GM11168 (cell line): ENCODE data around the gene CTIF.

ENCODE experiments used
- in situ Hi-C: fragments of 300-500 bp; cut with MboI; formaldehyde crosslinking; loops from one replicate; pipeline ENCODE4 v1.12.0; 2022; ENCODE audit warnings: low sequenced_read_pairs; ENCODE audit not compliant: unreplicated experiment

The CTIF gene

DNA sequence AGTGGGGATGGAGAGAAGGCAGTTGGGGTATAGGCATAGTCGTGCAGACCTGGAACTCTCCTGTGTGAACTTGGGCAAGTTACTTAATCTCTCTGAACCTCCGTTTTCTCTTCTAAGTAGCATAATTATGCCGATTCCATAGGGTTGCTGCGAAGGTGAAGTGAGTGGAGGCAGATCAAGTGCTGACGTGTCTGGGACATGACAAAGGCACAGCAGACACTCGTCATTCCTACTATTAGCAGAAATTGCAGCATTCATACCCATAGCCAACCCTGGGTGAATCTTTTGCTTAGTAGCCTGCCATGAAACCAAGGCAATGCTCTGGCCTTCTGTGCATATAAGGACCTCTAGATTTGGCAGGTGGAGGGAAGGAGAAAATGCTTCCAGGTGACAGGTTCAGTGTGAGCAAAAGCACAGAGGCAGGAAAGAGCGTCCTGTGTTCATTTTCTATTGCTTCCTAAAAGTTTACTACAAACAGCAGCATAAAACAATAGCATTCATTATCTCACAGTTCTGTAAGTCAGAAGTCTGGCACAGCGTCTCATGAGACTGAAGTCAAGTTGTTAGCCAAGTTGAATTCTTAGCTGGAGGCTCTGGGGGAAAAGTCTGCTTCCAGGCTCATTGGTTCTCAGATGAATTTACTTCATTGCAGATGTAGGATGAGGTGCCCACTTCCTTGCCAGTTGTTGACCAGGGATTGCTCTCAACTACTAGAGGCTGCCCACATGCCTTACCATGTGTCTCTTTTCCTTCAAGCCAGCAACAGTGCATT, 77.8 kb downstream of the CTIF start:
- in situ Hi-C loops: no loop called here

GRCh38 chr18:48617844-48618497, 79.1 kb downstream of the CTIF start:
- in situ Hi-C loops: no loop called here

GRCh38 chr18:48619016-48619415, 80.2 kb downstream of the CTIF start:
- in situ Hi-C loops: no loop called here

DNA sequence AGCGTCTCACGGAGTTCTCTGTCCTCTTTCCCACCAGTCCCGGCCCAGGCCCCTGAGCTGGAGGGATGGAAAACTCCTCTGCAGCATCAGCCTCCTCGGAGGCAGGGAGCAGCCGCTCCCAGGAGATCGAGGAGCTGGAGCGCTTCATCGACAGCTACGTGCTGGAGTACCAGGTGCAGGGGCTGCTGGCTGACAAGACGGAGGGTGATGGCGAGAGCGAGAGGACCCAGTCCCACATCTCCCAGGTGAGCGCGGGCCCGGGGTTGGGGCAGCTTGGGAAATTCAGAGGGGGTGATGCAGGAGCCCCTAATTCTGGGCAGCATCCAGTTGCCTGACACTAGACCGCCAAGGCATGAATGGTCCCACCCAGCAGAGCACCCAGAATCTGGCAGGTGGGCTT, 80.7 kb downstream of the CTIF start:
- in situ Hi-C loops: no loop called here

- in situ Hi-C loops: no loop called here
Observed at GRCh38 chr18:48620071-48620470, 81.2 kb downstream of the CTIF start.

- in situ Hi-C loops: no loop called here
Observed at GRCh38 chr18:48621240-48621639, 82.4 kb downstream of the CTIF start.

DNA sequence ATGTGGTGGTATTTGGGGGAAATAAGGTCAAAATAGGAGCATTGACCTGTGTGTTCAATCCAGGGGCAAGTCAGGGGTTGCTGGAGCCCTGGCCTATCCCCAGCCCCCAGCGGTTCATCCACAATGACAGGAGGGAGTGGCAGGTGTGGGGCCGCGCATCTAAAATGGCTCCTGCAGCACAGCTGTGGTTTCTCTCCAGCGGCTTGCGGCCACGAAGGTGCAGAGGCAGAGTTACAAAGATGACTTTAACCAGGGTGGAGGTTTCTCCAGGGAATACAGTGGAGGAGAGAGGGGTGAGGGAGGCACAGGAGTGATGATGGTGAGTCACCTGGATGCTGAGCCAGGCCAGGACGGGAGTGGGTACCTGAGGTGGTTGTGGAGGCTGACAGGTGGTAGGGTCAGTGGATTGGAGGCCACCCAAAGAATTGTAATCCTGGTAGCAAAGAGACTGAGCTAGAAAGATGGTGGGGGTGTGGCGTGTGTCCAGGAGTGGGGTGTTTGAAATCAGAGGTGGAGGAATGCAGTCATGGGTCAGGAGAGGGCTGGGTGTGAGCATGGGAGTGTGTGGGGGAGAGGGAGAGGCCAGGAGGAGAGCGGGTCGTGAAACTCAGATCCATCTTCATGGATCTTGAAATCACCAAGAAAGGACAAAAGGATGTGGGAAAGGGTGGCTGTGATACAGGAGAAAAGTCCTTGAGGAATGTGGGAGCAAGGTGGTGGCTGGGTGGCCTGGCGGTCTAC, 83.2 kb downstream of the CTIF start:
- in situ Hi-C loops: no loop called here

- in situ Hi-C loops: no loop called here
Observed at GRCh38 chr18:48622911-48623431, 84.1 kb downstream of the CTIF start.

- in situ Hi-C loops: no loop called here
Observed at GRCh38 chr18:48623468-48624235, 84.8 kb downstream of the CTIF start.

GRCh38 chr18:48624856-48625255, 86.0 kb downstream of the CTIF start:
- in situ Hi-C loops: no loop called here

DNA sequence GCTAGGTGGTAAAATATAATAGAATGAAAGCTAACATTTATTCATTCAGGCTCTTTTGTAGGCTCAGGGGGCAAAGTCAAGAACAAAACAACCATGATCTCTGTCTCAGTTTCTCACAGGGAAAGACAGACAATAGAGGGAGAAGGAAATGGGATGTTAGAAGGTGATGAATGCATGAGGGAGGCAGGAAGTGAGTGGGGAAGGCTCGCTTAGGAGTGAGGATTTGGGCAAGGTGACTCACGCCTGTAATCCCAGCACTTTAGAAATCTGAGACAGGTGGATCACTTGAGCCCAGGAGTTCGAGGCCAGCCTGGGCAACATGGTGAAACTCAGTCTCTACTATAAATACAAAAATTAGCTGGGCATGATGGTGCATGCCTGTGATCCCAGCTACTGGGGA, 88.4 kb downstream of the CTIF start:
- in situ Hi-C loops: no loop called here

DNA sequence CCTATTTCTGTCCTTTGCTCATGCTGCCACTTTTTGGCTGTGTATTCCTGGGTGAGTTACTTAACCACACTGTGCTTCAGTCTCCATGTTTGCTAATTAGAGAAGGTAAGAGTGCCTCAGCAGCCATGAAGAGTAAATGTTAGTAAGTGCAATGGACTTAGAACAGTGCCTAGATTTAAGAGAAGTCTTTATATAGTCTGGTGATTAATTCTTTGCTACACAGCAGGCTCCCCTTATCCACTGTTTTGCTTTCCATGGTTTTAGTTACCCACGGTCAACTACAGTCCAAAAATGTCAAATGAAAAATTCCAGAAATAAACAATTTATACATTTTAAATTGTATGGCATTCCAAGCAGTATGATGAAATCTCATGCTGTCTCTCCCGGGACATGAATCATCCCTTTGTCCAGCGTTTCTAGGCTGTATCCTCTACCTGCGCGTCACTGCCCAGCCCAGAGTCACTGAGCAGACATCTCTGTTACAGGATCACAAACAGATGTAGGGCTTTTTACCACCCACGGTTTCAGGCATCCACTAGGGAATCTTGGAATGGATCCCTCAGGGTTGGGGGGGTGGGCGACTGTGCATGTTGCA, 91.0 kb downstream of the CTIF start:
- in situ Hi-C loops: no loop called here

DNA sequence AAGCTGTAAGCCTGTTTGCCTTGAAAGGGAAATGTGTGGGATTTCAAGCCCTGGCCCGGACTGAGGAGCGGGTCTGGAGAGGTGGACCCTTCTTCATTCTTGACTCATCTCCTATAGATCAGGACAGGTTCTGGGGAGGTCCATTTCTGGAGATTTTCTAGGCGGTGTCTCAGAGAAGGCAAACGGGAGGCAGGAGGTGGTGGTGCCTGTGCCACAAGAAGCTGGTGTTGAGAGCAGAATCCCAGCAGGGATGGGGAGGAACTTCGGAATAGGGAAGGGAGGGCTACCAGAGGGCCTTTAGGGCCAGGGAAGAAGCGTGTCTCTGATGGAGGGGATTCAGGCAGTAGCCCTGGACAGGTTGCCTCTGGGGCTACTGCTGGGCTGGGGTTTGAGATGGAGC, 93.0 kb downstream of the CTIF start:
- in situ Hi-C loops: no loop called here

GRCh38 chr18:48632676-48633257, 93.9 kb downstream of the CTIF start:
- in situ Hi-C loops: no loop called here

- in situ Hi-C loops: no loop called here
Observed at GRCh38 chr18:48634491-48634890, 95.7 kb downstream of the CTIF start.

- in situ Hi-C loops: no loop called here
Observed at GRCh38 chr18:48634975-48635374, 96.1 kb downstream of the CTIF start.

DNA sequence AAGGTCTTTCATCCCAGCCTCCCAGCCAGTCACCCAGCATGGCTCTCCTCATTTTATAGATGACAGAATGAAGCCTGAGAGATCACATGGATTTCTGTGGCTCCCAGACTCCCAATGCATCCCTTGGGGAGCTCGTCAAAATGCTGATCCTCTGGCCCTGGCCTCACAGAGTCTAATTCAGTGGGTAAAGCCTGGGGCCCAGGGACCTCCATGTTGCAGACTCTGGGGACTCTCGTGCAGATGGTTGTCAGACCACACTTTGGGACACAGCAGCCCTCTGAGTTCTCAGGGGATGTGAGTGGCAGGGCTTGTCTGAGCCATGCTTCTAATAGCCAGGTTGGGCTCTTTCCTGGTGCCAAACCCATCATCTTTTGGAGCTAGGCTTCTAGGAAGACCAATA, 97.0 kb downstream of the CTIF start:
- in situ Hi-C loops: no loop called here

- in situ Hi-C loops: no loop called here
Observed at GRCh38 chr18:48636436-48636835, 97.6 kb downstream of the CTIF start.

DNA sequence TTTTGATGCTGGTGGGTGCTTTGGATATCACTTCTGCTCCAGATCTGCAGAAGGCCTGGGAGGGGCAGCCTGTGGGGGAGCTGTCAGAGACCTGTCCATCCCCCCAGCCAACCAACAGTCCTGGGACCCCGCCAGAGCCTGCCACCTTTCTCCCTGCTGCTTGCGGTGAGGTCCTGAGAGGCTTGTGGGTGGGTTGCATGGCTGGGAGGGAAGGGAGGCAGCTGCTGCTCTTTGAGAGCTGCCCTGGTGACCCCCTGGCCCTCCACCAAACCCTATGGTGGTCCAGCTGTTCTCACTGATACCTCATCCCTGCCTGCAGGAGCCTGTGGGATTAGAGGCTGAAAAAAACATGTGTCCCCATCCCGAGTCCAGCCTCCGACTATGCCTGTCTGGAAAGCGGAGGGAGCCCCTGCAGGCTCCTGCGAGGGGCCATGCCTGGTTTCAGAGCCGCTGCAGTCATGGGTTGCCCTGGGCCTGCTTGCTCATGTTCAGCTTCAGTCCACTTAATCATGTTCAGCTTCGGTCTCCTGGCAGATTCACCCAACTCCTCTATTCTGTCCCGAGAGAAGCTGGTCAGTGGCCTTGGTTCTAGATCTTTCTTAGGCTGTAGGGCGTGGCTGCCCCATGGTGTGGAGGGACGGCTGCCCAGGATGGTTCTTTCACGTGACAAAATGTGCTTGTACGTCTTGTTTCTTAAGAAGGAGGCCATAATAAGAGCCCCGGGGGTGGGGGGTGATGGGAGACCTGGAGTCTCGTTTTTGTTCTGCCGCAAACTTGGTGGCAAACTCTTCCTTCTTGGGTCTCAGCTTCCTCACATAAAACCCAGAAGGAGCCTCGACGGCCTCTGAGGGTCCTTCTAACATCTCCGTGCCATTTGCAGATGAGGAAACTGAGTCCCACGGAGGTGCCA, 98.5 kb downstream of the CTIF start:
- in situ Hi-C loops: no loop called here
